Medulla oblongata (tissue), 1 donor: ENCODE results near the gene ATAD3B.
A peak's percentile ranks its signal among the peaks of the same experiment; 100 is the strongest.
"Not testable (repeated sequence)": the region's sequence is repeated elsewhere in the genome, so short reads cannot be mapped to it uniquely, and the experiment has no call there.

Source experiments
- DNase-seq: peaks from one replicate; pipeline ENCODE4 v3.0.0-alpha.2; 2015; ENCODE audit errors: extremely low spot score

Gene ATAD3B

DNA sequence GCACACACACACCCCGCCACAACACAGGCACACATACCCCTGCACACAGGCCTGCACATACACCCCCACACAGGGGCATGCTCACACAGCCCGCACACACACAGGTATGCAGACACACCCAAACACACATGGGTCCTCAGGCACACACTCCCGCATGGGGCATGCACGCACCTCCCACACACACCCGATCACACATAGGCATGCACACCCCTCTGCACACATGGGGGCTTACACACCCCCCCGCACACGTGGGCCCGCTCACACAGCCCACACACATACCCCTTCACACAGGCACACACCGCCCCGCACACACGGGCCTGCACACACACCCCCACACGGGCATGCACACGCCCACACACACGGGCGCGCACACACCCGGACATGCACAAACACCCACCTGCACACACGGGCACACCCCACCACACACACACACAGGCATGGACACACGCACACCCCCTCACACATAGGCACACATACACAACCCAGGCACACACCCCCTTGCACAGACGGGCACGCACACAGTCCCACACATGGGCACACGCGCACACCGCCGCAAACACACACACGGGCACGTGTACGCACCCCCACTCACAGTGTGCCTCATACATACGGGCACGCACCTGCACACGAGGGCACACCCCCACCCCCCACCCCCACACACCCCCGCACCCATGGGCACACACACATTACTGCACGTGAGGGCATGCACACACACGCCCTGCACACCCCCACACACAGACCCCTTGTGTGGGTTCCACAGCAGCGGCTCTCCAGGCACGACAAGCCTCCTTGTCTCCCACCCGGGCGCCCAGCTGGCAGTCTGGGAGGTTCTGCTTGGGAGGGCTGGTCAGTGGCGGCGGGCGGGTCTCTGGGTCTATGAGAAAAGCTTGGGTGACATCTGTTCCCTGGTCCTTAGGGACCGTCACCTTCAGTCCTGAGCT lies 8.3 kb downstream of the ATAD3B start:
- no peak for DNase-seq

DNA sequence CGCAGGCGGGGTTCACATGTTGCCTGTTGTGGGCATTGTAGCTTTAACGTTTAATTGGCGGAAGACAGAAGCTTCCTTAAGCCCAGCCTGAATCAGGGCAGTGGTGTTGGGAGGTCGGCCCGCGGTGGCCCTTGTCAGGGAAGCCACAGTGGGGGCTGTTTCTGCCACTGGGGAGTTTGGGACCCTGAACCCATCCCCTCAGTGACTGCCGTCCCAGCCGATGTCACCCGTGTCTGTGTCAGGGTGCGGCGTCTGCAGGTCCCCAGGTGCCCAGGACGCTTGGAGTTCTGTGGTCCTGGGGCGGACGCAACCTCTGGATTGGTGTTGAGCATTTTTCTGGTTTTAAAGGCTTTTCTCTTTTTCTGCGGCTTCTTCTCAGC lies 8.9 kb downstream of the ATAD3B start:
- DNase-seq: not testable (repeated sequence)

DNA sequence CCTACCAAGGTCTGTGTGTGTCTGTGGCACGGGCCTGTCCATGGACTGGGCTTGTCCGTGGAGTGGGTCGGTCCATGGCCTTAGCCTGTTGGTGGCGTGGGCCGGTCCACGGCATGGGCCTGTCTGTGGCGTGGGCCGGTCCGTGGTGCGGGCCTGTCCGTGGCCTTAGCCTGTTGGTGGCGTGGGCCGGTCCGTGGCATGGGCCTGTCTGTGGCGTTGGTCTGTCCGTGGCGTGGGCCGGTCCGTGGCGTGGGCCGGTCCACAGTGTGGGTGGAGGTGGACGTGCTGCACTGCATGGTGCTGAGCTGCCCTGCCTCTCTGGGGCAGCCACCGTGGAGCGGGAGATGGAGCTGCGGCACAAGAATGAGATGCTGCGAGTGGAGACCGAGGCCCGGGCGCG lies 10.2 kb downstream of the ATAD3B start:
- not testable (repeated sequence) for DNase-seq

DNA sequence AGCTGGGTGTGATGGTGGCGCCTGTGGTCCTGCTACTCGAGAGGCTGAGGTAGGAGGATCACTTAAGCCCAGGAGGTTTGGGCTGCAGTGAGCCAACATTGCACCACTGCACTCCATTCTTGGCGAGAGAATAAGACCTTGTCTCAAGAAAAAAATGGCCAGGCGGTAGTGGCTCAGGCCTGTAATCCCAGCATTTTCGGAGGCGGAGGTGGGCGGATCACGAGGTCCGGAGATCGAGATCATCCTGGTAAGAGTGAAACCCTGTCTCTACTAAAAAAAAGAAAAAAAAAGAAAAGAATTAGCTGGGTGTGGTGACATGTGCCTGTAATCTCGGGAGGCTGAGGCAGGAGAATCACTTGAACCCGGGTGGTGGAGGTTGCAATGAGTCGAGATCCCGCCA lies 11.3 kb downstream of the ATAD3B start:
- no peak for DNase-seq

DNA sequence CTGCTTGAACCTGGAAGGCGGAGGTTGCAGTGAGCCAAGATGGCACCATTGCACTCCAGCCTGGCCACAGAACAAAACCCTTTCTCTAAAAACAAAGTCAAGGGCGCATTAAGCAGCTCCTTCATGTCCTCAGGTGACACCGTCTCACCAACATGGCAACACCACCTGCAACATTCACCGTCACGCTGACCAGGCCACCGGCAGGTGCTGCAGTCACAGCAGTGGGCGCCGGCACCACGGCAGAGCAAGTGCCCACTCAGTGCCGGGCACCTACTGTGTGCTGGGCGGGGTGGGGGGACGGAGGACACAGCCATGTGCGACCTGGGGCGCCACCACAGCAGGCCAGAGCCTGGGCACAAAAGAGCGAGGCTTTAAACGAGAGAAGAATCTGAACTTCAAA lies 12.1 kb downstream of the ATAD3B start:
- no peak for DNase-seq

DNA sequence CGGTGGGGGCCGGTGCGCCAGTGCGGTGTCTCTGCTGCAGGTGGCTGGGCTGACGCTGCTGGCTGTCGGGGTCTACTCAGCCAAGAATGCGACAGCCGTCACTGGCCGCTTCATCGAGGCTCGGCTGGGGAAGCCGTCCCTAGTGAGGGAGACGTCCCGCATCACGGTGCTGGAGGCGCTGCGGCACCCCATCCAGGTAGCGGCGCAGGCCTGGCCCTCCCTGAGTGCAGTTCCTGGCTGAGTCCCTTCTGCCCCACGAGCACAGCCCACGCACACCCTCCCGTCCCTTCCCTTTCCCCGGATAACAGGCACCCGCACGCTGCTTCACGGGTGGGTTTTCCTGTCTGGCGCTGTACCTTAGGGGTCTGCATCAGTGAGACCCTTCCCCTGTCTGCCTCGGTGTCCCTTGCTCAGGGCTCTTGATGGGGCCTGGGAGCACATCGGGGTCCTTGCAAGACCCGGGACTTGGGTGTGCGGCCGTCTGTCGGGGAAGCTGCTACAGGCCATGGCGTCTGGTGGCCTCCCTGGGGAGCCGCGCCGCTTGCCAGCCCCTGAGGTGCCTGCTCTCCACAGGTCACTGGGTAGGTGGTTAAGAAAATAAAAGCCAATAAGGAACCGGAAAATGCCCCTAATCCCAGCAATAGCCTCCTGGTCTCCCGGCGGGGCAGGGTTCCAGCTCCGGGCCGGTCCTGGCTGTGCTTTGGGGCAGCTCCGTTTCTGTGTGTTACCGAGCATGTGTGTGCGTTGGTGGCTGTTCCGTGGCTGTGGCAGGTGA lies 13.6 kb downstream of the ATAD3B start:
- DNase-seq: not testable (repeated sequence)

DNA sequence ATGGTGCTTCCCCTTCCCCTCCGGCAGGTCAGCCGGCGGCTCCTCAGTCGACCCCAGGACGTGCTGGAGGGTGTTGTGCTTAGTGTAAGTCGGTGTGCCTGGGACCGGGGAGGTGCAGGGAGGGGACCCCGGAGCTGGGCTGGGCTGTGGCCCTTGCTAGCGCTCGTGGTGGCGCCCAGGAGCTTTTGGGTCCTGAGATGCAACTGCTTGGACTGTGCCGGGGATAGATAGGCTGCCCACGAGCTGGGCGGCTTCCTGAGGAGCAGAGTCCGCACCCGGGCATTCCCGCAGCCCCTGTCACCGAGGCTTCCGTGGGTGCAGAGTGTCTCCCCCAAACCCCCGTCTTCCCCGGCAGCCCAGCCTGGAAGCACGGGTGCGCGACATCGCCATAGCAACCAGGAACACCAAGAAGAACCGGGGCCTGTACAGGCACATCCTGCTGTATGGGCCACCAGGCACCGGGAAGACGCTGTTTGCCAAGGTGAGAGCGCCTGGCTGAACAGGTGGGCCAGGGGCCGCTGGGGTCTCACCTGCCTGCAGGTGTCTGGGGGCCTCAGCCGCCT lies 14.3 kb downstream of the ATAD3B start:
- DNase-seq: not testable (repeated sequence)

DNA sequence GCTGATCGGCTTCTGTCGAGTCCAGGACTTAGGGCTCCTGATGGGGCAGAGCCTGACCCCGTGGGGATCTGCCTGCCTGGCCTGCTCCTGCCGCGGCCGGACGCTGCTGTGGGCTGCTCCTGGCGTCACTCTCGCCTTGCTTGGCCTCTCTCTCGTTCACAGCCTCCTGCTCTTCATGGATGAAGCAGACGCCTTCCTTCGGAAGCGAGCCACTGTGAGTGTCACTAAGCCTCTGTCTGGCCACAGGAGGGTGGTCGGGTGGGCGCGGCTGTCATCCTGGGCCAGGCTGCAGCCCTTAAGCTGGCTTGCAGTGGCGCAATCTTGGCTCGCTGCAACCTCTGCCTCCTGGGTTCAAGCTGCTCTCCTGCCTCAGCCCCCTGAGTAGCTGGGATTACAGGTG lies 16.1 kb downstream of the ATAD3B start:
- DNase-seq: no peak

DNA sequence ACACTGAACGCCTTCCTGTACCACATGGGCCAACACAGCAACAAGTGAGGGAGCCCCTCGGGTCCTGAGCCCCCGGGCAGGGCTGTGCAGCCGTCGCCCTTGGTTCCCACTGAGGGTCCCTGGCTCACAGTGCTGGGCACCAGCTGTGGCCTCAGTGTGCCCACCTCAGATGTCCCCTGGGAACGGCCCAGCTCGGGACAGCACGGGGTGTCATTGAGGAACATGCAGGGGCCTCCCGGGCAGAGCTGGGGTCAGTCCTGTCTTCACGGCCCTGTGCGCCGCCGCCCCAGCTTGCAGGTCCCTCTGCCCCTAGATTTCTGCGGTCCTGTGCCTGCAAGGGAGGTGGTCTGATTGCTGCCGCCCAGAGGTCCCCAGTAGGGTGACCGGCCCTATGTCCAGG lies 17.7 kb downstream of the ATAD3B start:
- no peak for DNase-seq

DNA sequence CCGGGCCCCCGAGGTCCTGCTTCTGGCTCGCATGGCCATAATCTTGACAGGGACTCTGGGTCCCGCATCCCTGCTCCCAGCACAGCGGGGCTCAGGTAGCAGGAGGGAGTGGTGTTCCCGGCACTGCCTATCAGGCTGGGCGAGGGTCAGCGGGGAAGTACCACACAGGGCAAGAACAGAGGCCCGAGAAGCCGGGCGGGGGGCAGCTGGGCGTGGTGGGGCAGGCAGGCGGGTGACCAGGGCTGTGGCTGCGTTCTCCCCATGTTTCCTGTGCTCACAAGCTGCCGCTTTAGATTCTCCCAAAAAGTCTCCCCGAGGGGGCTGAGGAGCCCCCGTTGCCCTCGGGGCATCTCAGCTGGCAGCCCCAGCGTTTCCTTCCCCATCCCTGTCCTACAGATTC lies 18.3 kb downstream of the ATAD3B start:
- no peak for DNase-seq

DNA sequence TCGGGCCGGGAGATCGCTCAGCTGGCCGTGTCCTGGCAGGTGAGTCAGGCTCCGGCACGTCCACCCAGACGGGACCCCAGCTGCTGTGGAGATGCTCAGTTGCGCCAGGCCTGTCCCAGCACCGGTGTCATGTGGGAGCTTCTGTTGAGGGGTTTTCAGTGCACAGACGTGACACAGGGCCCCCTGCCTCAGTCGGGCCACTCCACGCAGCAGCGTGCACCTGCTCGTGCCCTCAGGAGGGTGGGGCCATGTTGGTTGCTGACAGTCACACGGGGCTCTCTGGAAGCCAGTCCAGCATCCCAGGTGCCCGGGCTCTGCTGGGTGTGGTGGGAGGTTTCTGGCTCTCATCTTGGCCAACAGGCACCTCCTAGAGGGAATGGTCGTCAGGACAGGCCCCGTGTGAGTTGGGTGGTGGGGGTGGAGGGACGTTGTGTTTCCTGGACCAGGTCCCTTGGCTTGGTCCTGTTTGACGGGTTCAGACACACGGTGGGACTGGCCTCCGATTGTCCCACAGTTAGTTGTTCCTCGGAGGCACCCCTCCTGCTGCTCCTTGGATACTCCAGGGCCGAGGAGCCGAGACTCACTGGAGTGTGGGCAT lies 19.2 kb downstream of the ATAD3B start:
- DNase-seq: no peak

DNA sequence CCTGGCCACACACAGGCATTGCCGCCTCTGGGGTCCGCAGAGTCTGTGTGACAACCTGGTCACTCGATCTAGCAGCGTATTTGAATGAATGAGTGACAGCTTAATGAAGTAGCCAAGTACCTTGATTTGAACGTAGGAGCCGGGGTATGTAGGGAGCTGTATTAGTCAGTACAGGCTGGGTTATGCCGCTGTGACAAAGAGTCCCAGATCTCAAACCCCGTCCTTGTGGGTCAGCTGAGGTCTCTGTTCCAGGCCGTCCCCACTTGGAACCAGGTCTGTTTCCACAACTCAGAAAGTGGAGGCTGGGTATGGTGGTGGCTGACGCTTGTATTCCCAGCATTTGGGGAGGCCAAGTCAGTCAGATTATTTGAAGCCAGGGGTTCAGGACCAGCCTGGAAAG lies 20.0 kb downstream of the ATAD3B start:
- no peak for DNase-seq

DNA sequence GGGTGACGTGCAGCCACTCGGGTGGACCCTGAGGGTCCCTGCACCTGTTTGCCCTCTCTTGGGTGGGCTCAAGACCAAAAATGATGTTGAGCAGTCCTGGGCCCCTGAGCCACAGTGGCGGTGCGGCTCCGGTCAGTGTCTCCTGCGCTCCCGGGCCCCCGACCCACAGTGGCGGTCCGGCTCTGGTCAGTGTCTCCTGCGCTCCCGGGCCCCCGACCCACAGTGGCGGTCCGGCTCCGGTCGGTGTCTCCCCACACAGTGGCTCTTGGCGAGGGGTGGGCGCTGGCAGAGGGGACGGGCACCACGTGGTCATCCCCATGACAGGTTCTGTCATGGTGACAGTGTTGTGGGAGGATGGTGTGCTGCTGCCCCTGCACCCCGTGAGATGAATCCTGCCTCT lies 22.7 kb downstream of the ATAD3B start:
- DNase-seq: not testable (repeated sequence)

DNA sequence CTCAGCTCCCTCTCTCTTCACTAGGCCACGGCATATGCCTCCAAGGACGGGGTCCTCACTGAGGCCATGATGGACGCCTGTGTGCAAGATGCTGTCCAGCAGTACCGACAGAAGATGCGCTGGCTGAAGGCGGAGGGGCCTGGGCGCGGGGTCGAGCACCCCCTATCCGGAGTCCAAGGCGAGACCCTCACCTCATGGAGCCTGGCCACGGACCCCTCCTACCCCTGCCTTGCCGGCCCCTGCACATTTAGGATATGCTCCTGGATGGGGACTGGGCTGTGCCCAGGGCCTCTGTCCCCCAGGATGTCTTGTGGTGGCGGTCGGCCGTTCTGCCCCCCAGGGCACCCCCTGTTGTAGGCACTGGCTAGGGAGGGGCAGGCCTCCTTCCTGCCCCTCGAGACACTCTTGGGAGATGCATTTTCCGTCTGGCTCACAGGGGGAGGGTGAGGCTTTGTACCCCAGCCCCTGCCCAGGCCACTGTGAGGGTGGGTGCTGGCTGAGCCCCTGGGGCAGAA lies 24.0 kb downstream of the ATAD3B start:
- DNase-seq: not testable (repeated sequence)

DNA sequence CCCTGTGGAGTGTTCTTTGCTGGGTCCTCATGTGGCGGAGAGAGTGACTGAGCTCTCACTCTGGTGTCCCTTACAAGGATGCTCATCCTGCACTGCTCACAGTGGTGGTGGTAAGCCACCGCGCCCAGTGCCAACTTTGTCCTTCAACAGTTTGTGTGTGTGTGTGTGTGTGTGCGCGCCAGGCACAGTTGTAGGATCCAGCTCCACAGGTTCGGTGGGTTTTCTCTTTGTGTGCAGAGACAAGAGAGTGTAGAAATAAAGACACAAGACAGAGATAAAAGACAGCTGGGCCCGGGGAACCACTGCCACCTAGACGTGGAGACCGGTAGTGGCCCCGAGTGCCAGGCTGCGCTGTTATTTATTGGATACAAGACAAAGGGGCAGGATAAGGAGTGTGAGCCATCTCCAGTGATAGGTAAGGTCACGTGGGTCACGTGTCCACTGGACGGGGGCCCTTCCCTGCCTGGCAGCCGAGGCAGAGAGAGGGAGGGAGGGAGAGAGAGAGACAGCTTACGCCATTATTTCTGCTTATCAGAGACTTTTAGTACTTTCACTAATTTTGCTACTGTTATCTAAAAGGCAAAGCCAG lies 33.3 kb downstream of the ATAD3B start:
- DNase-seq: peak; percentile 54

DNA sequence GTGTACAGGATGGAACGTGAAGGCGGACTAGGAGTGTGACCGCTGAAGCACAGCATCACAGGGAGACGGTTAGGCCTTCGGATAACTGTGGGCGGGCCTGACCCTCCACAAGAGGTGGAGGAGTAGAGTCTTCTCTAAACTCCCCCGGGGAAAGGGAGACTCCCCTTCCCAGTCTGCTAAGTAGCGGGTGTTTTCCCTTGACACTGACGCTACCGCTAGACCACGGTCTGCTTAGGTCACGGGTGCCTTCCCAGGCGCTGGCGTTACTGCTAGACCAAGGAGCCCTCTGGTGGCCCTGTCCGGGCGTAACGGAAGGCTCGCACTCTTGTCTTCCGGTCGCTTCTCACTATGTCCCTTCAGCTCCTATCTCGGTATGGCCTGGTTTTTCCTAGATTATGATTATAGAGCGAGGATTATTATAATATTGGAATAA lies 33.8 kb downstream of the ATAD3B start:
- peak; percentile 35 for DNase-seq

DNA sequence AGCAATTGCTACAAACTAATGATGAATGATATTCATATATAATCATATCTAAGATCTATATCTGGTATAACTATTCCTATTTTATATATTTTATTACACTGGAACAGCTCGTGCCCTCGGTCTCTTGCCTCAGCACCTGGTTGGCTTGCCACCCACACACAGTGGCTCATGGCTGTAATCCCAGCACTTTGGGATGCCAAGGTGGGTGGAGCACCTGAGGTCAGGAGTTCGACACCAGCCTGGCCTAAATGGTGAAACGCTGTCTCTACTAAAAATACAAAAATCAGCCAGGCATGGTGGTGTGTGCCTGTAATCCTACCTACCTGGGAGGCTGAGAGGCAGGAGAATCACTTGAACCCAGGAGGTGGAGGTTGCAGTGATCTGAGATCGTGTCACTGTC lies 34.2 kb downstream of the ATAD3B start:
- DNase-seq: not testable (repeated sequence)

DNA sequence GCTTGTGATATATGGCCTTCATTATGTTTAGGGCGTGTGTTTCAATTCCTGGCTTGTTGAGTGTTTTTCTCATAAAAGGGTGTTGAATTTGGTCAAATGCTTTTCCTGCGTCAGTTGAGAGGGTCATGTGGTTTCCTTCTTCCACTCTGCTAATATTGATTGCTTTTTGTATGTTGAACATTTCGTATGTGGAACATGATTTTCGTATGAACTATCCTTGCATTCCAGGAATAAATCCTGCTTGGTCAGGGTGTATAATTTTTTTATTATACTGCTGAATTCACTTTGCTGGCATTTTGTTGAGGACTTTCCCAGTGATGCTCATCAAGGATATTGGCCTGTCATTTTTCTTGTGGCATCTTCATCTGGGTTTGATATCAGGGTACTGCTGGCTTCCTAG lies 35.7 kb downstream of the ATAD3B start:
- no peak for DNase-seq

DNA sequence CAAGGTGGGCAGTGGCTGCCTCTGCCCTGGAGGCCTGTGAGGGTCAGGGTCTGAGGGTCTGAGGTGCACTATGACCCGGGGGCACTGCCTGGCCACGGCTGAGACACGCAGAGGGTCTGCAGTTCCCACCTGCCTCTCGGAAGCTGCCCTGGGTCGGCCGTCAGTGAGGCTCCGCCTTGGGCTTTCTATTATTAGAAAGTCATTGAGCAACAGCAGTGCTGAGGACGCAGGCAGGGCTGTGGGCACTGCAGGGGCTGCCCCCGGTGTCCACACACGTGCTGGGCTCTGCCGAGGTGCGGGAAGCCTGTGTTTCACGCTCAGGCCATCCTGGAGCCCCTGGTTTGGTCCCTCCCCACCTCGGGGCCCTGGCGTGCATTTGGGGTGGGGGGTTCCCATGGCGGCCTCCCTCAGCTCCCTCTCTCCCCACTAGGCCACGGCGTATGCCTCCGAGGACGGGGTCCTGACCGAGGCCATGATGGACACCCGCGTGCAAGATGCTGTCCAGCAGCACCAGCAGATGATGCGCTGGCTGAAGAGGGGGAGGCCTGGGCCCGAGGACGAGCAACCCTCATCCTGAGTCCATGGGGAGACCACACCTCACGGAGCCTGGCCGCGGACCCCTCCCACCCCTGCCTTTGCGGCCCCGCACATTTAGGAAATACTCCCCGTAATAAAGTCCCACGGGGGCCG lies 37.4 kb downstream of the ATAD3B start:
- DNase-seq: not testable (repeated sequence)

DNA sequence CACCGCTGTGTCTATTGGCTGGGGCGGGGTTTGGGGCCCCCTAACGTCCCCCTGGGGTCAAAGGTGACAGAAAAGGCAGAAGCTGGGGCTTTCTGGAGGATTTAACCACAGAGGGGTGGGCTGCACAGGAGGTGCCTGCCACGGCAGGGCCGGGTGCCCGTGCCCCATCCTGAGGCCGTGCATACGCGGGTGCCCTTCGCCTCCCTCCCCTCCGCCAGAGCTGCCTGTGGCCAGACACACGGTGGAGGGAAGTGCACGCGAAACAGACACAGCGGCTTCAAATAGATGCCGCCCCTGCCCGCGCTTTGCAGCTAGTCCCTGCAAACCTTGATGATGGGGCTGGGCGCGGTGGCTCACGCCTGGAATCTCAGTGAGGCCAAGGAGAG lies 37.9 kb downstream of the ATAD3B start:
- not testable (repeated sequence) for DNase-seq
